HG02623 (cell line): ENCODE data around the gene FDPS.
"Not testable (repeated sequence)": the region's sequence is repeated elsewhere in the genome, so short reads cannot be mapped to it uniquely, and the experiment has no call there.

ENCODE experiments used
- ATAC-seq: cut with Tn5 transposase; IDR thresholded peaks from one replicate; pipeline ENCODE4 v1.9.1; 2021; ENCODE audit warnings: moderate library complexity; ENCODE audit not compliant: unreplicated experiment

FDPS gene

GRCh38 chr1:155318082-155318481 is 9.4 kb downstream of the FDPS start:
- ATAC-seq: no peak

- no peak for ATAC-seq
These were observed 10.9 kb downstream of the FDPS start for GRCh38 chr1:155319536-155319935.

GRCh38 chr1:155320252-155320651 is 11.6 kb downstream of the FDPS start:
- no peak for ATAC-seq

GRCh38 chr1:155320661-155321617 is 12.3 kb downstream of the FDPS start, which contains the start of gene RUSC1:
TSS of gene RUSC1 (plus strand) at chr1:155320894. CDS start at chr1:155321774, 880 bp downstream.
- no peak for ATAC-seq

- ATAC-seq: no peak
These were observed 13.2 kb downstream of the FDPS start for GRCh38 chr1:155321639-155322503.

GRCh38 chr1:155322571-155322952 is 13.9 kb downstream of the FDPS start:
- no peak for ATAC-seq

GRCh38 chr1:155322953-155323728 is 14.5 kb downstream of the FDPS start:
- peak; percentile 35 for ATAC-seq

- peak; percentile 34 for ATAC-seq
These were observed 15.0 kb downstream of the FDPS start for GRCh38 chr1:155323729-155324036.

GRCh38 chr1:155324037-155324716 is 15.5 kb downstream of the FDPS start:
- peak; percentile 54 for ATAC-seq

- no peak for ATAC-seq
These were observed 16.3 kb downstream of the FDPS start for GRCh38 chr1:155324717-155325602.

GRCh38 chr1:155325603-155325893 is 16.9 kb downstream of the FDPS start:
- no peak for ATAC-seq

- no peak for ATAC-seq
These were observed 17.4 kb downstream of the FDPS start for GRCh38 chr1:155326020-155326526.

GRCh38 chr1:155326631-155327037 is 18.0 kb downstream of the FDPS start:
- no peak for ATAC-seq

- ATAC-seq: no peak
These were observed 19.3 kb downstream of the FDPS start for GRCh38 chr1:155327981-155328380.

GRCh38 chr1:155328856-155329255 is 20.2 kb downstream of the FDPS start:
- not testable (repeated sequence) for ATAC-seq

- no peak for ATAC-seq
These were observed 21.4 kb downstream of the FDPS start for GRCh38 chr1:155329980-155330598.

- ATAC-seq: no peak
These were observed 26.3 kb downstream of the FDPS start for GRCh38 chr1:155334962-155335361.

- ATAC-seq: no peak
These were observed 30.9 kb downstream of the FDPS start for GRCh38 chr1:155339515-155340097.

GRCh38 chr1:155342842-155343241 is 34.2 kb downstream of the FDPS start:
- ATAC-seq: no peak
